HCT116 (cell line): Measurements from ENCODE around the gene BMP2K. TPM values are rescaled to one million over a fixed set of nuclear protein-coding genes. Genes with fewer than 3 reads are reported as not detected.
"Not testable (repeated sequence)": the region's sequence is repeated elsewhere in the genome, so short reads cannot be mapped to it uniquely, and the experiment has no call there.

Experiments used
- ATAC-seq: fragments of 200-7000 bp; cut with Tn5 transposase; 2 replicates; pipeline ENCODE4 v1.9.1; 2020; ENCODE audit warnings: mild to moderate bottlenecking, moderate library complexity
- BruUV-seq: library from RNA; stranded (reverse); fragments of 400-500 nt; replicated peaks from 2 replicates; lab custom pipeline; 2021; lab: Mats Ljungman, UMichigan
- CTCF ChIA-PET: fragments of 300-600 bp; sonication (Branson Sonifier 250); formaldehyde crosslinking; loops from one replicate; lab custom pipeline; 2021; ENCODE audit warnings: antibody characterized with exemption; lab: Charles Lee
- POLR2A ChIA-PET: fragments of 300-600, 350-600 bp; sonication (Branson Sonifier 250); formaldehyde crosslinking; loops from one replicate; lab custom pipeline; 2021; ENCODE audit warnings: antibody characterized with exemption; lab: Charles Lee
- RAD21 ChIA-PET, 2 experiments: fragments of 300-600 bp; sonication (Branson Sonifier 250); formaldehyde crosslinking; loops; one replicate each; lab custom pipeline; 2023; ENCODE audit warnings: low total read pairs in 2 of 2; ENCODE audit not compliant: uncharacterized antibody in 2 of 2, unreplicated experiment in 2 of 2, low non-redundant PET in 1 of 2; lab: Charles Lee
- DNase-seq: peaks from one replicate; pipeline ENCODE4 v3.0.0-alpha.2; 2010; ENCODE audit warnings: low read depth, low spot score
- H2AFZ ChIP-seq: fragments of 200-600 bp; shearing (Covaris generic), sonication (generic); 2 replicates; pipeline ENCODE4 v1.6.1; 2017; ENCODE audit warnings: low read depth, mixed run types, mixed read lengths, antibody characterized with exemption, low read length; ENCODE audit not compliant: poor library complexity, severe bottlenecking
- H3K27ac ChIP-seq: 2 replicates; pipeline ENCODE4 v1.5.1; 2012; ENCODE audit warnings: low read depth, low read length
- H3K27me3 ChIP-seq: fragments of 200-600 bp; sonication (generic); 2 replicates; pipeline ENCODE4 v1.6.1; 2016; ENCODE audit warnings: mixed run types, low read length, mixed read lengths; ENCODE audit not compliant: insufficient read depth
- H3K36me3 ChIP-seq, 2 experiments: fragments of 200-500 bp in 1 of 2; fragments of 200-600 bp in 1 of 2; sonication (Bioruptor generic) in 1 of 2; sonication (generic) in 1 of 2; 2 replicates each; pipeline versions ENCODE4 v1.5.1 to v1.6.1; 2014 to 2016; ENCODE audit warnings: low read length in 2 of 2, inconsistent platforms in 1 of 2, mixed read lengths in 1 of 2, mixed run types in 1 of 2; ENCODE audit not compliant: insufficient read depth in 2 of 2, control insufficient read depth in 1 of 2
- H3K4me1 ChIP-seq, 2 experiments: fragments of 200-600 bp in 1 of 2; sonication (generic) in 1 of 2; 2 replicates each; pipeline versions ENCODE4 v1.5.1 to v1.6.1; 2012 to 2017; ENCODE audit warnings: low read length in 2 of 2, inconsistent platforms in 1 of 2, mild to moderate bottlenecking in 1 of 2, mixed read lengths in 1 of 2, mixed run types in 1 of 2, moderate library complexity in 1 of 2; ENCODE audit not compliant: insufficient read depth in 2 of 2, control insufficient read depth in 1 of 2
- H3K4me2 ChIP-seq: fragments of 200-600 bp; sonication (generic); 2 replicates; pipeline ENCODE4 v1.6.1; 2017; ENCODE audit warnings: mixed run types, low read length, mixed read lengths
- H3K4me3 ChIP-seq, 2 experiments: fragments of 200-600 bp in 1 of 2; sonication (generic) in 1 of 2; replicated peaks in 1 of 2; 2 replicates each; pipeline ENCODE4 v1.5.1; 2011 to 2016; ENCODE audit warnings: low read length in 2 of 2, control low read depth in 1 of 2, low read depth in 1 of 2, mild to moderate bottlenecking in 1 of 2, mixed read lengths in 1 of 2, mixed run types in 1 of 2
- H3K79me2 ChIP-seq: fragments of 200-600 bp; sonication (generic); 2 replicates; pipeline ENCODE4 v1.6.1; 2017; ENCODE audit warnings: mild to moderate bottlenecking, mixed run types, low read length, moderate library complexity, mixed read lengths; ENCODE audit not compliant: insufficient read depth
- H3K9ac ChIP-seq: fragments of 200-600 bp; sonication (generic); 2 replicates; pipeline ENCODE4 v1.6.1; 2016; ENCODE audit warnings: low read length, mixed read lengths
- H3K9me2 ChIP-seq: fragments of 200-600 bp; sonication (generic), shearing (Covaris generic); 2 replicates; pipeline ENCODE4 v1.6.1; 2017; ENCODE audit warnings: mixed run types, mild to moderate bottlenecking, moderate library complexity; ENCODE audit not compliant: insufficient read depth
- H3K9me3 ChIP-seq, 2 experiments: fragments of 200-500 bp in 1 of 2; fragments of 200-600 bp in 1 of 2; sonication (Bioruptor generic) in 1 of 2; sonication (generic) in 1 of 2; 2 replicates each; pipeline ENCODE4 v1.6.1; 2014 to 2017; ENCODE audit warnings: low read length in 2 of 2, mixed read lengths in 2 of 2, inconsistent platforms in 1 of 2, low read depth in 1 of 2, mild to moderate bottlenecking in 1 of 2, mixed run types in 1 of 2, moderate library complexity in 1 of 2; ENCODE audit not compliant: control insufficient read depth in 1 of 2, insufficient read depth in 1 of 2
- H4K20me1 ChIP-seq: fragments of 200-600 bp; sonication (generic), shearing (Covaris generic); 2 replicates; pipeline ENCODE4 v1.6.1; 2017; ENCODE audit warnings: mixed run types, mild to moderate bottlenecking, moderate library complexity; ENCODE audit not compliant: insufficient read depth
- ELF1 ChIP-seq: IDR thresholded peaks from 2 replicates; pipeline ENCODE4 v1.6.1; 2012; ENCODE audit warnings: low read depth, borderline replicate concordance
- EZH2 ChIP-seq: fragments of 200-600 bp; sonication (generic); IDR thresholded peaks from 2 replicates; pipeline ENCODE4 v1.6.1; 2017; ENCODE audit warnings: antibody characterized with exemption, mixed run types
- TCF7L2 ChIP-seq: IDR thresholded peaks from 2 replicates; pipeline ENCODE4 v1.7.0; 2011; ENCODE audit warnings: borderline replicate concordance, inconsistent platforms; ENCODE audit not compliant: insufficient read depth, insufficient read length; ENCODE audit errors: extremely low read depth
- ZFX ChIP-seq: fragments of 450-650 bp; IDR thresholded peaks from 2 replicates; pipeline ENCODE4 v1.6.1; 2017
- intact Hi-C: fragments of 100-400 bp; cut with micrococcal nuclease; formaldehyde crosslinking; loops from 2 replicates; pipeline ENCODE4 v1.10.0; 2022
- total RNA-seq: library from RNA; stranded (reverse); gene quantifications from one replicate; pipeline ENCODE4 v1.2.1, GENCODE V29; 2021; ENCODE audit not compliant: unreplicated experiment
- TF ChIP-seq, protein P1 (sequence below): IDR thresholded peaks from 2 replicates; pipeline ENCODE4 v1.6.1; 2012; ENCODE audit warnings: low read depth
- TF ChIP-seq, protein P2 (sequence below): IDR thresholded peaks from 2 replicates; pipeline ENCODE4 v1.6.1; 2012

BMP2K gene
- total RNA-seq, 1 experiment from 2014 or later = 27.7 TPM

DNA sequence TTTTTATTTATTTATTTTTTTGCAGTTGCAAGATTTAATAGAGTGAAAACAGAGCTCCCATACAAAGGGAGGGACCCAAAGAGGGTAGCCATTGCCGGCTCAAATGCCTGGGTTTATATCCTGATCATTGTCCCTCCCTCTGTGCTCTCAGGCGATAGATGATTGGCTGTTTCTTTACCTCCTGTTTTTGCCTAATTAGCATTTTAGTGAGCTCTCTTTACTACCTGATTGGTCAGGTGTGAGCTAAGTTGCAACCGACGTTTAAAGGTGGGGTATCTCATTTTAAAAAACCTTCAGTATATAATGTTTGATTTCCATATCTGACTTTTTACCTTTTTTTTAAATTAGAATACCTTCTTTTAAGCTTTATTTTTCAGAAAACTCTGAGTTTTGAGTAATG is 64.1 kb downstream of the BMP2K start:
- H2AFZ ChIP-seq, RAD21 ChIA-PET, H3K9ac ChIP-seq, H3K36me3 ChIP-seq, intact Hi-C loops, H3K9me3 ChIP-seq, H3K27me3 ChIP-seq, H3K79me2 ChIP-seq, H4K20me1 ChIP-seq, H3K4me3 ChIP-seq, CTCF ChIA-PET, H3K9me2 ChIP-seq, ATAC-seq, BruUV-seq, H3K4me1 ChIP-seq, DNase-seq, POLR2A ChIA-PET, H3K4me2 ChIP-seq, H3K27ac ChIP-seq: not testable (repeated sequence)

DNA sequence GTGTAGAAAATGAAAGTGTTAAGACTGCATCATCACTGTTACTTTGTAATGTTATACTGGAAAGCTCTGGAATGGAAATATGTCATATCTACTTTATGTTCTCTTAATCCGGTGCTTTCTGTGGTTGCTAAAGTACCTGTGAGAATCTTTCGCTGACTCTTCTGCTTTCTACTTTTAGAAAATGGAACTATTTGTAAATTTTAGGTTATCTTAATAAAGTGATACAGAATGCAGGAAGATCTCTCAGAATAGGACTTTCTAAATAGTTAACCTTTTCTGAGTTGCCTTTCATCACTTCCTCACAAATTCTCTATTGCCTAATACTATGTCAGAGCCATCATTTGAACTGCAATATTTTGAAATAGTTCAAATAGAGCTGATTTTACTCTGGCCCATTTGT is 69.3 kb downstream of the BMP2K start:
- TF ChIP-seq ELF1 = no peak
- Histone ChIP-seq H3K27ac (no peak overlapping the region), H3K9me3 (no peaks in the 10 kb centered on the region), H3K9me2 (no peaks in the 10 kb centered on the region; the same call in 1 of the 2 replicates), H3K4me3 (no peak overlapping the region), H3K4me1 (no peaks in the 10 kb centered on the region), H3K9ac (no peak overlapping the region), H4K20me1 (no peaks in the 10 kb centered on the region; the same call in 1 of the 2 replicates), H3K79me2 (peaks cover 3% of the 10 kb centered on the region; the same call in 1 of the 2 replicates), H3K4me2 (no peak overlapping the region), H3K27me3 (no peaks in the 10 kb centered on the region), H3K36me3 (no peaks in the 10 kb centered on the region), H2AFZ (no peak overlapping the region)
- DNase-seq (no peak), ATAC-seq (no peak)
- intact Hi-C loops = no loop called here
- ChIA-PET RAD21 (no interaction called here), CTCF (no interaction called here), POLR2A (no interaction called here)
- BruUV-seq = no TSS peak

DNA sequence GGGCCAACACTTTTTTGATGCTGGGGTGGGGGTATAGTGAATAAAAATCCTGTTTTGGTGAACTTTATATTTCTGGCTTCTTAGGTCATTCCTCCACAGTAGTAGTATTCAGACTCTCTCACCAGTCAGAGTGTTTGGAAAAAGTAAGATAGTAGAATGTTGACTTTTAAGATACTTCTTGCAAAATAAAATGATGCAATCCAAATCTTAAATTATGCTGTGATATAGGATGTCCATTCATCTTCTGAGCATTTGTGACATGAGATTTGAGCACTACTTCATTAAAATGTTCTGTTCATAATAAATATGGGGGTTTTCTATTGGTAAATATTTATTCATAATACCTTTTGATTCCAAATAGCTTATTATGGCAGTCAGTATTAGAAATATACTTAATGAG is 70.1 kb downstream of the BMP2K start:
- H3K27me3 ChIP-seq = no peaks in the 10 kb centered on the region
- RAD21 ChIA-PET = no interaction called here
- H3K27ac ChIP-seq = no peak overlapping the region
- ATAC-seq = no peak
- H3K9ac ChIP-seq = no peak overlapping the region
- no peak overlapping the region for H3K4me2 ChIP-seq
- H3K9me2 ChIP-seq = no peaks in the 10 kb centered on the region; the same call in 1 of the 2 replicates
- H3K36me3 ChIP-seq = no peaks in the 10 kb centered on the region
- H3K79me2 ChIP-seq = no peaks in the 10 kb centered on the region
- POLR2A ChIA-PET = no interaction called here
- CTCF ChIA-PET = no interaction called here
- no peak overlapping the region for H3K4me3 ChIP-seq
- no peak overlapping the region for H2AFZ ChIP-seq
- DNase-seq = no peak
- no peaks in the 10 kb centered on the region; the same call in 1 of the 2 replicates for H4K20me1 ChIP-seq
- intact Hi-C loops = no loop called here
- no TSS peak for BruUV-seq
- no peaks in the 10 kb centered on the region for H3K9me3 ChIP-seq
- no peak for TF ChIP-seq ZFX
- TF ChIP-seq, protein P1, sequence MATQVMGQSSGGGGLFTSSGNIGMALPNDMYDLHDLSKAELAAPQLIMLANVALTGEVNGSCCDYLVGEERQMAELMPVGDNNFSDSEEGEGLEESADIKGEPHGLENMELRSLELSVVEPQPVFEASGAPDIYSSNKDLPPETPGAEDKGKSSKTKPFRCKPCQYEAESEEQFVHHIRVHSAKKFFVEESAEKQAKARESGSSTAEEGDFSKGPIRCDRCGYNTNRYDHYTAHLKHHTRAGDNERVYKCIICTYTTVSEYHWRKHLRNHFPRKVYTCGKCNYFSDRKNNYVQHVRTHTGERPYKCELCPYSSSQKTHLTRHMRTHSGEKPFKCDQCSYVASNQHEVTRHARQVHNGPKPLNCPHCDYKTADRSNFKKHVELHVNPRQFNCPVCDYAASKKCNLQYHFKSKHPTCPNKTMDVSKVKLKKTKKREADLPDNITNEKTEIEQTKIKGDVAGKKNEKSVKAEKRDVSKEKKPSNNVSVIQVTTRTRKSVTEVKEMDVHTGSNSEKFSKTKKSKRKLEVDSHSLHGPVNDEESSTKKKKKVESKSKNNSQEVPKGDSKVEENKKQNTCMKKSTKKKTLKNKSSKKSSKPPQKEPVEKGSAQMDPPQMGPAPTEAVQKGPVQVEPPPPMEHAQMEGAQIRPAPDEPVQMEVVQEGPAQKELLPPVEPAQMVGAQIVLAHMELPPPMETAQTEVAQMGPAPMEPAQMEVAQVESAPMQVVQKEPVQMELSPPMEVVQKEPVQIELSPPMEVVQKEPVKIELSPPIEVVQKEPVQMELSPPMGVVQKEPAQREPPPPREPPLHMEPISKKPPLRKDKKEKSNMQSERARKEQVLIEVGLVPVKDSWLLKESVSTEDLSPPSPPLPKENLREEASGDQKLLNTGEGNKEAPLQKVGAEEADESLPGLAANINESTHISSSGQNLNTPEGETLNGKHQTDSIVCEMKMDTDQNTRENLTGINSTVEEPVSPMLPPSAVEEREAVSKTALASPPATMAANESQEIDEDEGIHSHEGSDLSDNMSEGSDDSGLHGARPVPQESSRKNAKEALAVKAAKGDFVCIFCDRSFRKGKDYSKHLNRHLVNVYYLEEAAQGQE = no peak
- TF ChIP-seq TCF7L2 = no peak
- TF ChIP-seq EZH2 = no peak
- no peak for TF ChIP-seq ELF1
- TF ChIP-seq, protein P2, sequence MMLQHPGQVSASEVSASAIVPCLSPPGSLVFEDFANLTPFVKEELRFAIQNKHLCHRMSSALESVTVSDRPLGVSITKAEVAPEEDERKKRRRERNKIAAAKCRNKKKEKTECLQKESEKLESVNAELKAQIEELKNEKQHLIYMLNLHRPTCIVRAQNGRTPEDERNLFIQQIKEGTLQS = no peak
- H3K4me1 ChIP-seq = no peaks in the 10 kb centered on the region
